HG02938 (cell line): Measurements from ENCODE around the gene TMC6.

Experiments
- ATAC-seq: cut with Tn5 transposase; IDR thresholded peaks from one replicate; pipeline ENCODE4 v1.9.1; 2021; ENCODE audit warnings: mild to moderate bottlenecking, moderate library complexity; ENCODE audit not compliant: unreplicated experiment

Gene TMC6

GRCh38 chr17:78135858-78136500, 7.4 kb upstream of the TMC6 start:
- ATAC-seq = no peak

- no peak for ATAC-seq
These were observed 6.4 kb upstream of the TMC6 start for GRCh38 chr17:78134899-78135385.

- ATAC-seq = no peak
These were observed 5.7 kb upstream of the TMC6 start for GRCh38 chr17:78133971-78134898.

- no peak for ATAC-seq
These were observed 4.8 kb upstream of the TMC6 start for GRCh38 chr17:78133179-78133951.

GRCh38 chr17:78132767-78133178, 4.2 kb upstream of the TMC6 start:
- no peak for ATAC-seq

- no peak for ATAC-seq
These were observed 3.6 kb upstream of the TMC6 start for GRCh38 chr17:78132084-78132676.

GRCh38 chr17:78131172-78132083, 2.9 kb upstream of the TMC6 start:
- ATAC-seq = no peak

- no peak for ATAC-seq
These were observed 2.0 kb upstream of the TMC6 start, which contains the start of gene TMC8 for GRCh38 chr17:78130437-78131101. TSS of gene TMC8 (plus strand) at chr17:78130771. CDS start at chr17:78131589, 818 bp downstream.

GRCh38 chr17:78130090-78130436, 1.5 kb upstream of the TMC6 start:
- ATAC-seq = no peak

- ATAC-seq = no peak
These were observed 965 bp upstream of the TMC6 start for GRCh38 chr17:78129351-78130089.

GRCh38 chr17:78127888-78128550, 536 bp downstream of the TMC6 start:
- ATAC-seq = no peak

- no peak for ATAC-seq
These were observed 1.2 kb downstream of the TMC6 start for GRCh38 chr17:78127239-78127887.

- no peak for ATAC-seq
These were observed 1.7 kb downstream of the TMC6 start for GRCh38 chr17:78126895-78127238.

GRCh38 chr17:78125976-78126894, 2.3 kb downstream of the TMC6 start:
- no peak for ATAC-seq

- no peak for ATAC-seq
These were observed 3.2 kb downstream of the TMC6 start for GRCh38 chr17:78125138-78125913.

- ATAC-seq = no peak
These were observed 3.8 kb downstream of the TMC6 start for GRCh38 chr17:78124836-78125137.
